Activated naive CD4-positive, alpha-beta T cell treated with anti-CD3 and anti-CD28 coated beads for 36 hours (primary cell): ENCODE measurements around the gene MYBBP1A. TPM values are rescaled to one million over a fixed set of nuclear protein-coding genes. Genes with fewer than 3 reads are reported as not detected.
A peak's percentile ranks its signal among the peaks of the same experiment; 100 is the strongest.

Source experiments
- CTCF ChIA-PET: fragments of 350-600 bp; sonication (Branson Sonifier 250); formaldehyde crosslinking; loops from one replicate; lab custom pipeline; 2021; ENCODE audit warnings: antibody characterized with exemption; lab: Charles Lee
- DNase-seq: peaks from one replicate; pipeline ENCODE4 v3.0.0-alpha.2; 2020
- H3K27ac Mint-ChIP-seq: one replicate; pipeline ENCODE4 v1.8.0; 2021; ENCODE audit warnings: mild to moderate bottlenecking, mixed read lengths
- H3K27me3 Mint-ChIP-seq: one replicate; pipeline ENCODE4 v1.8.0; 2021; ENCODE audit warnings: low read depth, mixed read lengths
- H3K36me3 Mint-ChIP-seq: one replicate; pipeline ENCODE4 v1.8.0; 2021; ENCODE audit warnings: low read depth, mixed read lengths
- H3K4me1 Mint-ChIP-seq: one replicate; pipeline ENCODE4 v1.8.0; 2021; ENCODE audit warnings: low read depth, mixed read lengths
- H3K4me3 Mint-ChIP-seq: one replicate; pipeline ENCODE4 v1.8.0; 2021; ENCODE audit warnings: mild to moderate bottlenecking, moderate library complexity, mixed read lengths
- H3K9me3 Mint-ChIP-seq: one replicate; pipeline ENCODE4 v1.8.0; 2021; ENCODE audit warnings: mixed read lengths
- intact Hi-C: fragments of 100-400 bp; cut with micrococcal nuclease; formaldehyde crosslinking; loops from one replicate; pipeline ENCODE4 v1.15.1; 2023
- total RNA-seq, 2 experiments: library from RNA; stranded (reverse); gene quantifications; one replicate each; pipeline ENCODE4 v1.2.3, GENCODE V29; 2021

Gene MYBBP1A
- total RNA-seq, 2 experiments from 2014 or later: 73.7 to 80.7 TPM

DNA sequence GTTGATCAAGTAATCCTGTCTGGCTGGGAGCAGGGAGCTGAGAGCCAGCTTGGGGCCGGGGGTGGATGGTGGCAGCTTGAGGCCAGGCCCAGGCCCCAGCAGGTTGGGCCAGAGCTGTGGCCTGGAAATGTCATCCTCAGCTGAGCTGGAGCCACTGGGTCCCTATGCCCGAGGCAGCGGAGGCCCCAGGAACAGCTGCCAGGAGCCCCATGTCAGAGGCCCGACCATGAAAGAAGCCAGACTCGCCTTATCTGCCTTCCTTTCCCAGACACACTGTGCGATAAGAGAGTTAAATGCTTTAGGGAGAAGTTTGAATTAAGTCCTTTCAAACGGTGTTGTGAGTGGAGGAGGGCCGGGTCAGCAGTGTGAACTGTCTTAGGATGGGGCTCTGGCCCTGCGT is 32.6 kb upstream of the MYBBP1A start:
- no peaks in the 10 kb centered on the region for H3K9me3 Mint-ChIP-seq
- no peak overlapping the region for H3K27ac Mint-ChIP-seq
- CTCF ChIA-PET: interaction anchor here (0.8 kb wide), 1 partner anchor 758 kb away, joined by 3 read pairs; no protein-coding TSS in a partner anchor
- intact Hi-C loops: no loop called here
- no peak for DNase-seq
- no peak overlapping the region for H3K4me3 Mint-ChIP-seq
- H3K27me3 Mint-ChIP-seq: peaks cover 25% of the 10 kb centered on the region
- H3K4me1 Mint-ChIP-seq: peaks cover 3% of the 10 kb centered on the region
- no peaks in the 10 kb centered on the region for H3K36me3 Mint-ChIP-seq

DNA sequence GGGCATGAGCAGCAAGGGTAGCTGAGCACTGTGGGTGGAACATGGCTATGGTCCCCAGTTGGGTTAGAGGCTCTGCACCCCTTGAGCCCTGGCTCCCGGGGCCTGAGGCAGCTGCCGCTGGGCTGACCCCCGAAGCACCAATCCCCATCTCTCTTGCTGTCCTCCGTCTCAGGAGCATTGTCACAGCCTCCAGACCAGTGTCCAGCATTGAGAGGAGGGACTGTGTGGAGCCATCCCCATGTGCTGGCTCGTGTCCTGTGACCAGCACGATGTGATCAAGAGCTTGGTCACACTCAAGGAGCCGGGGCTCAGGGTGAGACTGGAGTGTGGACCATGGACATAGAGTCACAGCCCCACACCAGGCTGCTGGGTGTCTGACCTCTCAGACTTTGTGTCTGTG is 32.0 kb upstream of the MYBBP1A start:
- DNase-seq: no peak
- Mint-ChIP-seq H3K9me3 (no peaks in the 10 kb centered on the region), H3K27me3 (peaks cover 27% of the 10 kb centered on the region), H3K36me3 (no peaks in the 10 kb centered on the region), H3K4me3 (no peak overlapping the region), H3K27ac (no peak overlapping the region), H3K4me1 (peaks cover 3% of the 10 kb centered on the region)
- CTCF ChIA-PET: no interaction called here
- intact Hi-C loops: no loop called here

DNA sequence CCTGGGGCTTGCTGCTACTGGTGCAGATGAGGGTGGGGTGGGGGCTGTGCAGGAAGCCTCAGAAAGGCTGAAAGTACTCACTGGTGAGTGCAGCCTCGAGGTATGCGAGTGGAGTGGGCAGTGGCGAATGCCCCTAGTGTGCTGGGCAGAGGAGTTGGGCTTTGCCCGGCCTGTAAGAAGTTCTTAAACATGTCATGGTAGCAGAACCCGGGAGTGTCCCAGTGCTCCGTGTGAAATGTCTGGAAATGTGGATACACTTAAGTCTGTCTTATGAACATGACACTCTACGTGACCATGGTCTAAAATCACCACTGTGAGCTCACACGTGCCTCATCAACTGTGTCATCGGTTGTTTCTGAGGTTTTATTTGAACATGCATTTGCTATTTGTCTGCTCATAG is 30.9 kb upstream of the MYBBP1A start:
- CTCF ChIA-PET: interaction anchor here (0.6 to 1.0 kb wide), 2 partner anchors 19 to 21 kb away, joined by 3 to 6 read pairs; no protein-coding TSS in a partner anchor
- no peak for DNase-seq
- intact Hi-C loops: no loop called here

DNA sequence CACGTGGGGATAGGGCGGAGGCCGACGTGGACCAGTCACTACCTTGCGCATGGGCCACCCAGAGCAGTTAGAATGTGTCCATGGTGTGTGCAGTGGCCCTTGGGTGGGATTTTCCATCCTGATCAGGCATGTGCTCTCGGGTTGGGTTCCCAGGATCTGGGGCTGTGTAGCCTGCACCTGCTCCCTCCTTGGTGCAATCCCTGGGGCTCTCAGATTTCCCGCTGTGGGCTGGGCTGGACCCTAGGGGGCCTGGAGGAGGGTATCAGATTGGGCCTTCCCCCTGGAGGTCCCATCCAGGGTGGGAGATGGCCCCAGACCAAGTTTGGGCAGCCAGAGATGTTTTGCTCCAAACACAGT is 30.4 kb upstream of the MYBBP1A start:
- Mint-ChIP-seq H3K4me1 (peaks cover 3% of the 10 kb centered on the region), H3K9me3 (no peaks in the 10 kb centered on the region), H3K4me3 (no peak overlapping the region), H3K36me3 (no peaks in the 10 kb centered on the region), H3K27me3 (peaks cover 30% of the 10 kb centered on the region), H3K27ac (no peak overlapping the region)
- intact Hi-C loops: no loop called here
- CTCF ChIA-PET: interaction anchor here (1.0 kb wide), 1 partner anchor 20 kb away, joined by 3 read pairs; no protein-coding TSS in a partner anchor
- DNase-seq: no peak

More for the DNA sequence above, 30.9 kb upstream of the MYBBP1A start:
- no peaks in the 10 kb centered on the region for H3K36me3 Mint-ChIP-seq
- no peaks in the 10 kb centered on the region for H3K9me3 Mint-ChIP-seq
- H3K27ac Mint-ChIP-seq: no peak overlapping the region
- peaks cover 30% of the 10 kb centered on the region for H3K27me3 Mint-ChIP-seq
- no peak overlapping the region for H3K4me3 Mint-ChIP-seq
- H3K4me1 Mint-ChIP-seq: peaks cover 3% of the 10 kb centered on the region

DNA sequence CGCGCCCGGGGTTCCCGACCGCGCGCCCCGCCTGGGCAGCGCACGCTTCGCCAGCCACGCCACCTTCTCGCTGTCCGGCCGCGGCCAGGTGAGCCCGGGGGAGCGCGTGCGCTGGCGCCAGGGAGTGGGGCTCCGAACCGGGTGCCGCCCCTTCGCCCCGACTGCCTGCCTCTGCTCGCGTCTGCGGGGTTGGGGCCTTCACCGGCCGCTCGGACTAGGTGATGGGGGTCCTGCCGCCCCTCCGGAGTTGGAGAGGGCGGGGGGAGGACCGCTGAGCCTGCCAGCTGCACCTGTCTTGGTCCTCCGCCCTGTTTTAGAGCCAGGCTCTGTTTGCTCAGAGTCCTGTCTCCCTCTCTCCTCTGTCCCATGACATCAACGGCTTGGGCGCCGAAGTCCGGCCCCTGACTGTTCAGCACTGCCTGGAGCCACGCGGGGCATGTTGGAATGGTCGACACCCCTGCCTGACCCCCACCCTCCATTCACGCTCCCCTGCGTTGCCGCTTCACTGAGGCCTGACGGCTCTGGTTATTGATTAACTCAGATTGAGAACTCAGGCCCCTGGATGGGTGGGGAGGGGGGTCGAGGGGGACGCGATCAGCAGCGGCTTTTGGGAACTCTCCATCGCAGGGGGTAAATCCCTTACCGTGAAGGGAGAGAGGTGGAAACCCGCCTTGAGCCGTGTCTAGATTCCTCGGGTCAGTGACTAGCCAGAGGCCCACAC is 29.9 kb upstream of the MYBBP1A start:
- no peaks in the 10 kb centered on the region for H3K36me3 Mint-ChIP-seq
- peaks cover 30% of the 10 kb centered on the region for H3K27me3 Mint-ChIP-seq
- CTCF ChIA-PET: no interaction called here
- H3K27ac Mint-ChIP-seq: no peak overlapping the region
- H3K4me3 Mint-ChIP-seq: peak overlapping the region; percentile 38
- no peaks in the 10 kb centered on the region for H3K9me3 Mint-ChIP-seq
- peaks cover 3% of the 10 kb centered on the region for H3K4me1 Mint-ChIP-seq
- intact Hi-C loops: no loop called here
- DNase-seq: no peak

DNA sequence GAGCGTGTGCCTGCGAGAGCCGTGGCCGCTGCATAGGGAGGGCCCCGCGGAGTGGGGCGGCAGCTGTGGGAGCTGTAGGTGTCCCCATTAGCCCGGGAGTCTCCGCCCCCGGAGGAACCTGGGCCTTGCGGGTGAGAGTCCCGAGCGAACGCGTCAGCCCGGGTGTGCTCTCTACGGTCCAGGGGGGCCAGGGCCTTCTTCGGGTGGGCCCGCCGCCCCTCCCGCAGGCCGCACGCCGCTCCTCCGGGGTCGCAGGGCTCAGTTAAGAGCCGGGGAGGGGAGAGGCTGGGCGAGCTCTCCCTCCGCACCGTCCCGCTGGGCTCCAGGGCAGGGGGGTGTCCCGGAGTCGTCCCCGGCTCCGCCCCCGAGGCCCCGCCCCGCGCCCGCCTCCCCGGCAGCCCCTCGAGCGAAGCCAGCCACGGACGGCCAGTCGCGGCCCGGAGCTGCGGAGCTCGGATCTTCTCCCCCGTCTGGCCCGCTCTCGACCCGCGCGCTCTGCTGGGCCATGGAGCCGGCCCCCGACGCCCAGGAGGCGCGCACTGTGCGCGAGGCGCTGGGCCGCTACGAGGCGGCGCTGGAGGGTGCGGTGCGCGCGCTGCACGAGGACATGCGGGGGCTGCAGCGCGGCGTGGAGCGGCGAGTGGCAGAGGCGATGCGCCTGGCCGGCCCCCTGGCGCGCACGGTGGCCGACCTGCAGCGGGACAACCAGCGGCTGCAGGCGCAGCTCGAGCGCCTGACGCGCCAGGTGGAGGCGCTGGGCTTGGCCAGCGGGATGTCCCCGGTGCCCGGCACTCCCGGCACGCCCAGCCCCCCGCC is 29.1 kb upstream of the MYBBP1A start, which contains the start of gene SMTNL2:
SMTNL2 (plus strand) TSS at position 429 of the 816 bp plus-strand sequence; CDS start at position 506, 77 bp downstream.
- Mint-ChIP-seq H3K36me3 (no peaks in the 10 kb centered on the region), H3K4me1 (peaks cover 3% of the 10 kb centered on the region), H3K27ac (no peak within 1 kb of the TSS), H3K4me3 (peak within 1 kb of the TSS; percentile 61), H3K27me3 (peaks cover 30% of the 10 kb centered on the region), H3K9me3 (no peaks in the 10 kb centered on the region)
- DNase-seq: no peak
- intact Hi-C loops: no loop called here
- CTCF ChIA-PET: interaction anchor here (1.1 kb wide), 1 partner anchor 17 kb away, joined by 3 read pairs; no protein-coding TSS in a partner anchor

DNA sequence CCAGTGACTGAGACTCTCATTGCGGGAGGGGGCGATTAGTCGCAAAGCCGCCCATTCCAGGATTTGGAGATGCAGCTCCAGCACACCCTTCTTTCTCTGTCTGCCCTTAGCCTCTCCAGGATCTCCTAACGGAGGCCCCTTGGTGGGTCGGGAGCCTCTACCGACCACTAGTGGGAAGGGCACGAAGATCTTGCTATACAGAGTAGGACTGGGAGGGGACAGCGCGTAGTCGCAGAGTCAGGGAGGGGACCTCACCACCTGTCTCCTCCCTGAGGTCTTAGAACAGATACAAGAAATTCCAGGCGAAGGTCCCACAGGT is 28.6 kb upstream of the MYBBP1A start:
- intact Hi-C loops: no loop called here
- CTCF ChIA-PET: interaction anchor here (1.1 kb wide), 1 partner anchor 17 kb away, joined by 3 read pairs; no protein-coding TSS in a partner anchor
- no peaks in the 10 kb centered on the region for H3K36me3 Mint-ChIP-seq
- H3K27me3 Mint-ChIP-seq: peaks cover 30% of the 10 kb centered on the region
- H3K9me3 Mint-ChIP-seq: no peaks in the 10 kb centered on the region
- H3K4me3 Mint-ChIP-seq: peak overlapping the region; percentile 61
- peak; percentile 19 for DNase-seq
- H3K27ac Mint-ChIP-seq: no peak overlapping the region
- peaks cover 3% of the 10 kb centered on the region for H3K4me1 Mint-ChIP-seq

DNA sequence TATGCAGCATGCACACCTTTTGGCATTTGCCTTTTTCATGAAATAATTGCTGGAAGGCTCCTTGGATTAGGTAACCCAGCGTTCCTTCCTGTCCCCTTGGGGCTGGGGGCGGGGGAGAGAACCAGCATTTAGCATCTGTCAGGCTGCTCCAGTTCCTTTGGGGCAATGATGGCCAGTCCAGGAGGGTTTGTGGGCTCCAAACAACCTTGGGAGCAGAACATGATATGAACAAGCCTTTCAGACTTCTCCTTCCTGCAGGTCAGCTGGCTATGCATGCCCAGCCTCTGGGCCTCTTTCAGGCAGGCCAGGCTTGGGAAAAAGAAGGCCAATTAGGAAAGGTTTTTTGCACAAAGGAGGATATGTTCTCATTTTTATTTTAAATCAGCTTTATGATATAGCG is 28.0 kb upstream of the MYBBP1A start:
- Mint-ChIP-seq H3K27ac (no peak overlapping the region), H3K4me1 (peaks cover 3% of the 10 kb centered on the region), H3K4me3 (no peak overlapping the region), H3K27me3 (peaks cover 30% of the 10 kb centered on the region), H3K36me3 (no peaks in the 10 kb centered on the region), H3K9me3 (no peaks in the 10 kb centered on the region)
- CTCF ChIA-PET: interaction anchor here (1.1 kb wide), 1 partner anchor 16 kb away, joined by 3 read pairs; no protein-coding TSS in a partner anchor
- intact Hi-C loops: no loop called here
- no peak for DNase-seq

DNA sequence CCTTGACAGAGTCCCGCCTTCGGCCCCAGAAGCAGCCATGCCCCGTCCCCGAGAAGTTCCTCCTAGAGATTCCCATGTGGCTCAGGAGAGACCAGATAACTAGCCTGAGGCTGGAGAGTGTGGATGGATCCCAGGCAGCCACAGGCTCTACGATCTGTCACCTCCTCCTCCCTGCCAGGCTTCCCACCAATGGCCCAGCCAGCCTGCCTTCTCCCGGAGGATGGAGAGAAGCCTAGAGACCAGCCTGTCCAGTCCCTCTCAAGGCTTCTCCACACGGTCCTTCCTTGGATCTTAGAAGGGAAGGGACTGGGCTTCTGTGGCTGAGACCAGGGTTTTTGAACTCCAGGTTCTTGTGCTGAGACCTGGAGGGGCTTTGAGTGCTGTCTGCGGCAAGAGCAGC is 27.5 kb upstream of the MYBBP1A start:
- CTCF ChIA-PET: no interaction called here
- Mint-ChIP-seq H3K9me3 (no peaks in the 10 kb centered on the region), H3K27ac (no peak overlapping the region), H3K27me3 (peaks cover 30% of the 10 kb centered on the region), H3K36me3 (no peaks in the 10 kb centered on the region), H3K4me3 (no peak overlapping the region), H3K4me1 (peaks cover 3% of the 10 kb centered on the region)
- intact Hi-C loops: no loop called here
- no peak for DNase-seq

DNA sequence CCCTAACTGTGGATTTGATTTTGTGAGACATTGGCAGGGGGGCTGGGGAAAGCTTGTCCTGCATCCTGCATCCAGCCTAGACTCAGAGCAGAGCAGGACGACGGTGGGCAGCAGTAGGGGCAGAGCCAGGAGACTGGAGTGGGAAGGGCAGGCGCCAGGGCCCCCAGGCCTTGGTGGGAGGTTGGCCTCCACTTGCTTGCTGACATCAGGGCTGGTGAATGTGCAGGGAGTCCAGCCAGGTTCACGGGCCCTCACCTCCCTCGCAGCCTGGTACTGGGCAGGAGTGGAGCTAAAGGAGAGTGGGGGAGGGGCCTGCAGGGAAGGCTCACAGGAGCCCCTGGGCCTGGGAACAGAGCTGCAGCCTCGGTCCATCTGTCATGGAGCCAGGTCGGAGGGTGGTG is 26.9 kb upstream of the MYBBP1A start:
- no peak for DNase-seq
- Mint-ChIP-seq H3K27me3 (peaks cover 30% of the 10 kb centered on the region), H3K4me3 (no peak overlapping the region), H3K4me1 (peaks cover 3% of the 10 kb centered on the region), H3K9me3 (no peaks in the 10 kb centered on the region), H3K27ac (no peak overlapping the region), H3K36me3 (no peaks in the 10 kb centered on the region)
- CTCF ChIA-PET: interaction anchor here (1.0 kb wide), 1 partner anchor 15 kb away, joined by 5 read pairs; no protein-coding TSS in a partner anchor
- intact Hi-C loops: no loop called here

DNA sequence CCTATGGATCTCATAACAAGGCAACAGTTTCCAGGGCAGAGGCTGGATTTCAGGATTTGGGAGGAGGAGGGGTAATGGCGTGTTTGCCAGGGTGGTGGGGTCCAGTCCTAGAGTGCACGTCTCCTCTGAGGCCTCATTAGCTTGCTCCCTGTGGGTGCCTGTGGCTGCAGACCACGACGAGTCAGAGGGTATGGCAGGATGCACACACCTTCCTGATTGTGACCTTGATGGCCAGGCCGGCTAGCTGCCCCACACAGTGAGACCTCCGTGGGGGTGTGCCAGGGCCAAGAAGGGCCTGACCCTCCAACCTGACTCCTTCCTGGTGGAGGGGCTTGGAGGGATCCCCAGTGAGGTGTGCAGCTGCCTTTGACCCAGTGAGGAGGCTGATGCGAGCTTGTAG is 25.1 kb upstream of the MYBBP1A start:
- H3K4me1 Mint-ChIP-seq: peaks cover 3% of the 10 kb centered on the region
- no peak overlapping the region for H3K4me3 Mint-ChIP-seq
- peaks cover 20% of the 10 kb centered on the region for H3K27me3 Mint-ChIP-seq
- no peak for DNase-seq
- CTCF ChIA-PET: interaction anchor here (0.8 kb wide), 1 partner anchor 15 kb away, joined by 4 read pairs; no protein-coding TSS in a partner anchor
- intact Hi-C loops: no loop called here
- H3K9me3 Mint-ChIP-seq: no peaks in the 10 kb centered on the region
- H3K27ac Mint-ChIP-seq: no peak overlapping the region
- H3K36me3 Mint-ChIP-seq: no peaks in the 10 kb centered on the region

DNA sequence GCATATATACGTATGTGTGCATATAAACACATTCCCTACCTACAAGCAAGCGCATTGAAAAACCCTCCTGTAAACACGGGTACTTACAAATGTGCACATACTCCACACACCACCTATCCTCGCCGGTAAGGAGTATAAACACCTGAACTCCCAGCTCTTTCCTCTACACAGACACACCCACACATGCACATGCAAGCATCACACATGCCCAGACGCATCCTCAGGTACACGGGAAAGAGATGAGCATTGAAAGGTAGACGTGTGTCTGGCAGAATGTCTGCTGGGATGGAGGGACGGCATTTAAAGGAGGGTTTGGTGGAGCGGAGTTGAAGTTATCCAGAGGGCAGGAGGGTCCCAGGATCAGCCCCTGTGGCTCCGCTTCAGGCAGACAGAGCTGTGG is 24.5 kb upstream of the MYBBP1A start:
- Mint-ChIP-seq H3K27me3 (peaks cover 16% of the 10 kb centered on the region), H3K9me3 (no peaks in the 10 kb centered on the region), H3K27ac (no peak overlapping the region), H3K36me3 (no peaks in the 10 kb centered on the region), H3K4me1 (peaks cover 3% of the 10 kb centered on the region), H3K4me3 (no peak overlapping the region)
- CTCF ChIA-PET: no interaction called here
- intact Hi-C loops: no loop called here
- no peak for DNase-seq
